Ishikawa (cell line): ENCODE results near the gene CYP26A1.

Experiments used
- CEBPB ChIP-seq: IDR thresholded peaks from 2 replicates; pipeline ENCODE4 v1.6.1; 2012
- CREB1 ChIP-seq: IDR thresholded peaks from 2 replicates; pipeline ENCODE4 v1.6.1; 2012; ENCODE audit warnings: low read depth
- EGR1 ChIP-seq: IDR thresholded peaks from 2 replicates; pipeline ENCODE4 v1.6.1; 2012
- EP300 ChIP-seq: IDR thresholded peaks from 2 replicates; pipeline ENCODE4 v1.6.1; 2012; ENCODE audit warnings: borderline replicate concordance
- FOXM1 ChIP-seq: IDR thresholded peaks from 2 replicates; pipeline ENCODE4 v1.6.1; 2012; ENCODE audit warnings: low read depth, borderline replicate concordance
- MAX ChIP-seq: IDR thresholded peaks from 2 replicates; pipeline ENCODE4 v1.6.1; 2012
- NFIC ChIP-seq: IDR thresholded peaks from 2 replicates; pipeline ENCODE4 v1.6.1; 2012
- RAD21 ChIP-seq: IDR thresholded peaks from 2 replicates; pipeline ENCODE4 v1.6.1; 2012; ENCODE audit warnings: low read depth
- TAF1 ChIP-seq: IDR thresholded peaks from 2 replicates; pipeline ENCODE4 v1.6.1; 2012; ENCODE audit warnings: low read depth, mild to moderate bottlenecking
- TCF12 ChIP-seq: IDR thresholded peaks from 2 replicates; pipeline ENCODE4 v1.6.1; 2012; ENCODE audit warnings: low read depth
- TEAD4 ChIP-seq: IDR thresholded peaks from 2 replicates; pipeline ENCODE4 v1.6.1; 2012
- YY1 ChIP-seq: IDR thresholded peaks from 2 replicates; pipeline ENCODE4 v1.6.1; 2012; ENCODE audit warnings: low read depth
- ZBTB7A ChIP-seq: IDR thresholded peaks from 2 replicates; pipeline ENCODE4 v1.6.1; 2012; ENCODE audit warnings: low read depth
- TF ChIP-seq, protein P1 (sequence below): IDR thresholded peaks from 2 replicates; pipeline ENCODE4 v1.6.1; 2012
- TF ChIP-seq, protein P2 (sequence below): IDR thresholded peaks from 2 replicates; pipeline ENCODE4 v1.6.1; 2012; ENCODE audit warnings: low read depth, mild to moderate bottlenecking

The CYP26A1 gene

DNA sequence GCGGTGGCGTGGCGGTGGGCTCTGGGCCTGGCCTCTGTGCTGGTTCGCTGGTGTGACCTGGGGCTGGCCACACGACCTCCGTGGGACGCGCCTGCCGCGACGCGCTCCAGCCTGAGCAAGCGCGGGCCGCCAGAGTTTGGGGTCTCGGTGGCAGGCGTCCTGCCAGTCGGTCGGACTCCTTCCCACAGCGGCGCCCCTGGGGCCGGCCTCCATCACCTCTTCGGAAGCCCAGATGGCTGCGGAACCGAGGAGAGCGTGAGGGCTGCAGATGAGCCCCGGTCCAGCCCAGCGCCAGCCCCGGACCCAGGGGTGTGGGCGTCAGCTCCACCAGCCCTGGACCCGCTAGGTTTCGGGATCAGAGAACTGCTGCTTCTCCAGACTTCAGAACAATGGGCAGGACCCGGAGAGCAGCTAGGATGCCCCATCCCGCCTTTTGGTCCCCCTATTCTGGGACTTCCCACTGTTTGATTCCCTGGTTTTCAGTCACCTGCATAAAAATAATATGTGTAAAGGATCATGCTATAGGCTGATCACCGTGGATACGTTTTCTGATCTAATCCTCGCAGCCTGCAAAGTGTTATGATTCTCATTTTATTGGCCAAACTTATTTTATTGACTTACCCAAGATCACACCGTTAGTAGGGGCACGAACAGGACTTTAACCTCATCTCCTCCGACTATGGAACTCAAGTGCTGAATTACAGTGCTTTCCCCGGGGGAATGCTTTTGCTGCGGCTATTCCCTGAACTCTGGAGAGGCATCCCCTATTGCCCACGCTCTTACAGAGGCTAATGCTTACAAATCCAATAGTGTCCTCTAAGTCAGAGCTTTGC lies 10.3 kb upstream of the CYP26A1 start:
- TF ChIP-seq CREB1 (no peak), NFIC (no peak), EGR1 (no peak), RAD21 (no peak), TEAD4 (no peak), TAF1 (no peak), MAX (no peak), EP300 (no peak), TCF12 (no peak), YY1 (no peak), CEBPB (no peak), FOXM1 (no peak), ZBTB7A (no peak)
- TF ChIP-seq, protein P1, sequence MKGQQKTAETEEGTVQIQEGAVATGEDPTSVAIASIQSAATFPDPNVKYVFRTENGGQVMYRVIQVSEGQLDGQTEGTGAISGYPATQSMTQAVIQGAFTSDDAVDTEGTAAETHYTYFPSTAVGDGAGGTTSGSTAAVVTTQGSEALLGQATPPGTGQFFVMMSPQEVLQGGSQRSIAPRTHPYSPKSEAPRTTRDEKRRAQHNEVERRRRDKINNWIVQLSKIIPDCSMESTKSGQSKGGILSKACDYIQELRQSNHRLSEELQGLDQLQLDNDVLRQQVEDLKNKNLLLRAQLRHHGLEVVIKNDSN: no peak
- TF ChIP-seq, protein P2, sequence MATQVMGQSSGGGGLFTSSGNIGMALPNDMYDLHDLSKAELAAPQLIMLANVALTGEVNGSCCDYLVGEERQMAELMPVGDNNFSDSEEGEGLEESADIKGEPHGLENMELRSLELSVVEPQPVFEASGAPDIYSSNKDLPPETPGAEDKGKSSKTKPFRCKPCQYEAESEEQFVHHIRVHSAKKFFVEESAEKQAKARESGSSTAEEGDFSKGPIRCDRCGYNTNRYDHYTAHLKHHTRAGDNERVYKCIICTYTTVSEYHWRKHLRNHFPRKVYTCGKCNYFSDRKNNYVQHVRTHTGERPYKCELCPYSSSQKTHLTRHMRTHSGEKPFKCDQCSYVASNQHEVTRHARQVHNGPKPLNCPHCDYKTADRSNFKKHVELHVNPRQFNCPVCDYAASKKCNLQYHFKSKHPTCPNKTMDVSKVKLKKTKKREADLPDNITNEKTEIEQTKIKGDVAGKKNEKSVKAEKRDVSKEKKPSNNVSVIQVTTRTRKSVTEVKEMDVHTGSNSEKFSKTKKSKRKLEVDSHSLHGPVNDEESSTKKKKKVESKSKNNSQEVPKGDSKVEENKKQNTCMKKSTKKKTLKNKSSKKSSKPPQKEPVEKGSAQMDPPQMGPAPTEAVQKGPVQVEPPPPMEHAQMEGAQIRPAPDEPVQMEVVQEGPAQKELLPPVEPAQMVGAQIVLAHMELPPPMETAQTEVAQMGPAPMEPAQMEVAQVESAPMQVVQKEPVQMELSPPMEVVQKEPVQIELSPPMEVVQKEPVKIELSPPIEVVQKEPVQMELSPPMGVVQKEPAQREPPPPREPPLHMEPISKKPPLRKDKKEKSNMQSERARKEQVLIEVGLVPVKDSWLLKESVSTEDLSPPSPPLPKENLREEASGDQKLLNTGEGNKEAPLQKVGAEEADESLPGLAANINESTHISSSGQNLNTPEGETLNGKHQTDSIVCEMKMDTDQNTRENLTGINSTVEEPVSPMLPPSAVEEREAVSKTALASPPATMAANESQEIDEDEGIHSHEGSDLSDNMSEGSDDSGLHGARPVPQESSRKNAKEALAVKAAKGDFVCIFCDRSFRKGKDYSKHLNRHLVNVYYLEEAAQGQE: no peak

GRCh38 chr10:93063977-93064660 lies 9.6 kb upstream of the CYP26A1 start:
- TF ChIP-seq ZBTB7A (no peak), TAF1 (no peak), TCF12 (no peak), TEAD4 (no peak), FOXM1 (no peak), CEBPB (no peak), MAX (no peak), YY1 (no peak), CREB1 (no peak), RAD21 (no peak), EP300 (no peak), EGR1 (no peak), NFIC (no peak)
- TF ChIP-seq, protein P1: no peak
- TF ChIP-seq, protein P2: no peak

- TF ChIP-seq TAF1: no peak
- TF ChIP-seq MAX: no peak
- no peak for TF ChIP-seq TCF12
- no peak for TF ChIP-seq EGR1
- TF ChIP-seq, protein P2: no peak
- TF ChIP-seq TEAD4: no peak
- TF ChIP-seq FOXM1: no peak
- no peak for TF ChIP-seq YY1
- TF ChIP-seq RAD21: no peak
- TF ChIP-seq CREB1: no peak
- TF ChIP-seq, protein P1: no peak
- no peak for TF ChIP-seq NFIC
- no peak for TF ChIP-seq ZBTB7A
- TF ChIP-seq CEBPB: no peak
Measured at GRCh38 chr10:93064874-93065660, 8.6 kb upstream of the CYP26A1 start.
